ENCODE data around the gene L1CAM.

L1CAM gene

DNA sequence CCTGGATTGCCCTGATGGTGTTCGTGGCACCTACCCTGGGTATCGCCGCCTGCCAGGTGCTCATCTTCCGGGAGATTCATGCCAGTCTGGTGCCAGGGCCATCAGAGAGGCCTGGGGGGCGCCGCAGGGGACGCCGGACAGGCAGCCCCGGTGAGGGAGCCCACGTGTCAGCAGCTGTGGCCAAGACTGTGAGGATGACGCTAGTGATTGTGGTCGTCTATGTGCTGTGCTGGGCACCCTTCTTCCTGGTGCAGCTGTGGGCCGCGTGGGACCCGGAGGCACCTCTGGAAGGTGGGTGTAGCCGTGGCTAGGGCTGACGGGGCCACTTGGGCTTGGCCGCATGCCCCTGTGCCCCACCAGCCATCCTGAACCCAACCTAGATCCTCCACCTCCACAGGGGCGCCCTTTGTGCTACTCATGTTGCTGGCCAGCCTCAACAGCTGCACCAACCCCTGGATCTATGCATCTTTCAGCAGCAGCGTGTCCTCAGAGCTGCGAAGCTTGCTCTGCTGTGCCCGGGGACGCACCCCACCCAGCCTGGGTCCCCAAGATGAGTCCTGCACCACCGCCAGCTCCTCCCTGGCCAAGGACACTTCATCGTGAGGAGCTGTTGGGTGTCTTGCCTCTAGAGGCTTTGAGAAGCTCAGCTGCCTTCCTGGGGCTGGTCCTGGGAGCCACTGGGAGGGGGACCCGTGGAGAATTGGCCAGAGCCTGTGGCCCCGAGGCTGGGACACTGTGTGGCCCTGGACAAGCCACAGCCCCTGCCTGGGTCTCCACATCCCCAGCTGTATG is 20.3 kb upstream of the L1CAM start:
- TF ChIP-seq, protein P1, sequence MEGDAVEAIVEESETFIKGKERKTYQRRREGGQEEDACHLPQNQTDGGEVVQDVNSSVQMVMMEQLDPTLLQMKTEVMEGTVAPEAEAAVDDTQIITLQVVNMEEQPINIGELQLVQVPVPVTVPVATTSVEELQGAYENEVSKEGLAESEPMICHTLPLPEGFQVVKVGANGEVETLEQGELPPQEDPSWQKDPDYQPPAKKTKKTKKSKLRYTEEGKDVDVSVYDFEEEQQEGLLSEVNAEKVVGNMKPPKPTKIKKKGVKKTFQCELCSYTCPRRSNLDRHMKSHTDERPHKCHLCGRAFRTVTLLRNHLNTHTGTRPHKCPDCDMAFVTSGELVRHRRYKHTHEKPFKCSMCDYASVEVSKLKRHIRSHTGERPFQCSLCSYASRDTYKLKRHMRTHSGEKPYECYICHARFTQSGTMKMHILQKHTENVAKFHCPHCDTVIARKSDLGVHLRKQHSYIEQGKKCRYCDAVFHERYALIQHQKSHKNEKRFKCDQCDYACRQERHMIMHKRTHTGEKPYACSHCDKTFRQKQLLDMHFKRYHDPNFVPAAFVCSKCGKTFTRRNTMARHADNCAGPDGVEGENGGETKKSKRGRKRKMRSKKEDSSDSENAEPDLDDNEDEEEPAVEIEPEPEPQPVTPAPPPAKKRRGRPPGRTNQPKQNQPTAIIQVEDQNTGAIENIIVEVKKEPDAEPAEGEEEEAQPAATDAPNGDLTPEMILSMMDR (IDR thresholded peaks at IDR 0.05; ENCODE audit: insufficient read depth, low read length, poor library complexity, severe bottlenecking): no peak
- no peak for TF ChIP-seq EZH2phosphoT487 (conservative IDR thresholded peaks at IDR 0.05; ENCODE audit: low read length)
- Histone ChIP-seq H3K9me2 (replicated peaks; ENCODE audit: insufficient read depth, low read length) (no peaks in the 10 kb centered on the region), H3F3A (ENCODE audit: insufficient read depth) (no peaks in the 10 kb centered on the region), H4K20me1 (ENCODE audit: low read depth, low read length) (no peaks in the 10 kb centered on the region), H3K9ac (ENCODE audit: low read length) (no peak overlapping the region), H3K79me2 (ENCODE audit: insufficient read depth, low read length) (no peaks in the 10 kb centered on the region), H3K27ac (ENCODE audit: low read depth, low read length) (no peak overlapping the region), H3K4me3 (ENCODE audit: insufficient read depth, low read length, poor library complexity, severe bottlenecking) (no peak overlapping the region), H3K36me3 (ENCODE audit: low read length) (no peaks in the 10 kb centered on the region), H3K9me3 (ENCODE audit: insufficient read depth, low read length) (no peaks in the 10 kb centered on the region), H3K4me2 (ENCODE audit: low read depth, low read length, poor library complexity, severe bottlenecking) (no peak overlapping the region), H2AFZ (ENCODE audit: low read depth, low read length, severe bottlenecking) (no peak overlapping the region), H3K27me3 (ENCODE audit: low read length) (no peaks in the 10 kb centered on the region)

DNA sequence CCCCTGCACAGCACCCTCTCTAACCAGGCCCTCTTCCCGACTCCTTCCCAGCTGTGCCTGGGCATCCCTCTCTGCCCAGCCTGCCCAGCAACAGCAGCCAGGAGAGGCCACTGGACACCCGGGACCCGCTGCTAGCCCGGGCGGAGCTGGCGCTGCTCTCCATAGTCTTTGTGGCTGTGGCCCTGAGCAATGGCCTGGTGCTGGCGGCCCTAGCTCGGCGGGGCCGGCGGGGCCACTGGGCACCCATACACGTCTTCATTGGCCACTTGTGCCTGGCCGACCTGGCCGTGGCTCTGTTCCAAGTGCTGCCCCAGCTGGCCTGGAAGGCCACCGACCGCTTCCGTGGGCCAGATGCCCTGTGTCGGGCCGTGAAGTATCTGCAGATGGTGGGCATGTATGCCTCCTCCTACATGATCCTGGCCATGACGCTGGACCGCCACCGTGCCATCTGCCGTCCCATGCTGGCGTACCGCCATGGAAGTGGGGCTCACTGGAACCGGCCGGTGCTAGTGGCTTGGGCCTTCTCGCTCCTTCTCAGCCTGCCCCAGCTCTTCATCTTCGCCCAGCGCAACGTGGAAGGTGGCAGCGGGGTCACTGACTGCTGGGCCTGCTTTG is 19.6 kb upstream of the L1CAM start:
- Histone ChIP-seq H2AFZ (ENCODE audit: low read depth, low read length, severe bottlenecking) (no peak overlapping the region), H3K27me3 (ENCODE audit: low read length) (no peaks in the 10 kb centered on the region), H3K4me3 (ENCODE audit: insufficient read depth, low read length, poor library complexity, severe bottlenecking) (no peak overlapping the region), H3K36me3 (ENCODE audit: low read length) (no peaks in the 10 kb centered on the region), H3K27ac (ENCODE audit: low read depth, low read length) (no peak overlapping the region), H3K4me2 (ENCODE audit: low read depth, low read length, poor library complexity, severe bottlenecking) (no peak overlapping the region), H3F3A (ENCODE audit: insufficient read depth) (no peaks in the 10 kb centered on the region), H3K79me2 (ENCODE audit: insufficient read depth, low read length) (no peaks in the 10 kb centered on the region), H3K9me2 (replicated peaks; ENCODE audit: insufficient read depth, low read length) (no peaks in the 10 kb centered on the region), H3K9ac (ENCODE audit: low read length) (no peak overlapping the region), H3K9me3 (ENCODE audit: insufficient read depth, low read length) (no peaks in the 10 kb centered on the region), H4K20me1 (ENCODE audit: low read depth, low read length) (no peaks in the 10 kb centered on the region)
- no peak for TF ChIP-seq EZH2phosphoT487 (conservative IDR thresholded peaks at IDR 0.05; ENCODE audit: low read length)

GRCh38 chrX:153903991-153904957 is 18.3 kb upstream of the L1CAM start, which contains the start of gene AVPR2:
TSS of gene AVPR2 (plus strand) at chrX:153904673. CDS start at chrX:153905146, 473 bp downstream.
- no peak for TF ChIP-seq EZH2phosphoT487 (conservative IDR thresholded peaks at IDR 0.05; ENCODE audit: low read length)
- Histone ChIP-seq H3K27me3 (ENCODE audit: low read length) (no peaks in the 10 kb centered on the region), H3K9me2 (replicated peaks; ENCODE audit: insufficient read depth, low read length) (no peaks in the 10 kb centered on the region), H3K36me3 (ENCODE audit: low read length) (no peaks in the 10 kb centered on the region), H3K79me2 (ENCODE audit: insufficient read depth, low read length) (no peaks in the 10 kb centered on the region), H3K4me3 (ENCODE audit: insufficient read depth, low read length, poor library complexity, severe bottlenecking) (no peak within 1 kb of the TSS), H3F3A (ENCODE audit: insufficient read depth) (no peaks in the 10 kb centered on the region), H3K9me3 (ENCODE audit: insufficient read depth, low read length) (no peaks in the 10 kb centered on the region), H3K4me2 (ENCODE audit: low read depth, low read length, poor library complexity, severe bottlenecking) (no peak within 1 kb of the TSS), H3K9ac (ENCODE audit: low read length) (no peak within 1 kb of the TSS), H2AFZ (ENCODE audit: low read depth, low read length, severe bottlenecking) (no peak within 1 kb of the TSS), H4K20me1 (ENCODE audit: low read depth, low read length) (no peaks in the 10 kb centered on the region), H3K27ac (ENCODE audit: low read depth, low read length) (no peak within 1 kb of the TSS)

DNA sequence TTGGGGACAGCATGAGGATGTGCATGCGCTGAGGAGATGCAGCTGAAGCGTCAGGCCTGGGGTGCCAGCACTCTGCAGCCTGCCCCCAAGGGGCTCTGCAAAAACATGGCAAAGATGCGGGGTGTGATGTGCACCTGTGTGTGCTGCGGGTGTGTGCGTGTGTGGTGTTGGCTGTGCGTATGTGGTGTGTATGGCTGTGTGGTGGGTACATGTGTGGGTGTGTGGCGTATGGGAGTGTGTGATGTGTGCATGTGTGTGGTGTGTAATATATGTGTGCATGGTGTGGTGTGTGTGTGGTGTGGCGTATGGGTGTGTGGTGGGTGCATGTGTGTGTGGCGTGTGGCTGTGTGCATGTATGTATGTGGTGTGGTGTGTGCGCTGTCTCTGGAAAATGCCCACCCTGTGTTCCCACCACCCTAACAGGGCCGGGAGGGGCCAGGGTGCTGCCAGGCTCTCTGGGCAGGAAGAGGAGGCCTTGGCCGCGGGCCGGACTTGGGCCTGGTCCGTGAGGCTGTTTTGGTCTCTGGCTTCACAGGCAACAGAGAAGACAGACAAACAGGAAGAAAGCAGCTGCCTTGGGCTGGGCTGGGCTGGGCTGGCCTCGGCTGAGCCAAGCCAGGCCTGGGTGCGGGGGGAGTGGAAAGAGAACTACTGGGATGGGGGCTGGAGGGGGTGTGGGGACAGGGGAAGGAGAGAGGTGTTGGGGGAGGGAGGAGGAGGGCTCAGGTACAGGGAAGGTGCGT is 17.4 kb upstream of the L1CAM start:
- H3K4me2 ChIP-seq (ENCODE audit: low read depth, low read length, poor library complexity, severe bottlenecking): no peak overlapping the region
- no peaks in the 10 kb centered on the region for H3K79me2 ChIP-seq (ENCODE audit: insufficient read depth, low read length)
- no peaks in the 10 kb centered on the region for H3K9me3 ChIP-seq (ENCODE audit: insufficient read depth, low read length)
- no peaks in the 10 kb centered on the region for H3K27me3 ChIP-seq (ENCODE audit: low read length)
- H4K20me1 ChIP-seq (ENCODE audit: low read depth, low read length): no peaks in the 10 kb centered on the region
- no peak overlapping the region for H3K27ac ChIP-seq (ENCODE audit: low read depth, low read length)
- no peak overlapping the region for H3K9ac ChIP-seq (ENCODE audit: low read length)
- H3K9me2 ChIP-seq (replicated peaks; ENCODE audit: insufficient read depth, low read length): no peaks in the 10 kb centered on the region
- H3K4me3 ChIP-seq (ENCODE audit: insufficient read depth, low read length, poor library complexity, severe bottlenecking): no peak overlapping the region
- no peaks in the 10 kb centered on the region for H3F3A ChIP-seq (ENCODE audit: insufficient read depth)
- H3K36me3 ChIP-seq (ENCODE audit: low read length): no peaks in the 10 kb centered on the region
- no peak overlapping the region for H2AFZ ChIP-seq (ENCODE audit: low read depth, low read length, severe bottlenecking)
- TF ChIP-seq, protein P1 (IDR thresholded peaks at IDR 0.05; ENCODE audit: insufficient read depth, low read length, poor library complexity, severe bottlenecking): no peak
- no peak for TF ChIP-seq EZH2phosphoT487 (conservative IDR thresholded peaks at IDR 0.05; ENCODE audit: low read length)
